Fibroblast of peridontal ligament (primary cell): Measurements from ENCODE around the gene OR5B17.
A peak's percentile ranks its signal among the peaks of the same experiment; 100 is the strongest.
"Not testable (repeated sequence)": the region's sequence is repeated elsewhere in the genome, so short reads cannot be mapped to it uniquely, and the experiment has no call there.

ENCODE experiments used
- DNase-seq: peaks from one replicate; pipeline ENCODE4 v3.0.0-alpha.2; 2010; ENCODE audit errors: extremely low read depth

OR5B17 gene

DNA sequence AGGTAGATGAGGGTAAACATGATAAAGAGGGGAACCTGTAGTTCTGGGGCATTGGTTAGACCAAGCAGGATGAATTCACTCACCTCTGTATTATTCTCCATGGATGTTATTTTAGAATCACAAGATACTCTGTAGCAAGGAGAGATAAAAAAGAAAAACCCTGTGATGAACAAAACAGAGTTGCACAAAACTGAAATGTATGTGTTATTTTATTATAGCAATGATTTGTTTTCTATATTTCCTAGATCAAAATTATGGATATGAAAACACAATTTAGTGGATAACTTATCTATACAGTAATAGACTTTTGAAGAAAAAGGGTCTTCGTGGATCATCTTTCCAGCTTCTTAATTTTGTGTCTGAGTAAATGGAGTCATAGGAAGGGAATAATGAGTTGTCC lies at the start of gene OR5B17:
OR5B17 (minus strand) TSS at position 101 of the 400 bp plus-strand sequence; CDS start at position 101, 0 bp downstream.
- no peak for DNase-seq

DNA sequence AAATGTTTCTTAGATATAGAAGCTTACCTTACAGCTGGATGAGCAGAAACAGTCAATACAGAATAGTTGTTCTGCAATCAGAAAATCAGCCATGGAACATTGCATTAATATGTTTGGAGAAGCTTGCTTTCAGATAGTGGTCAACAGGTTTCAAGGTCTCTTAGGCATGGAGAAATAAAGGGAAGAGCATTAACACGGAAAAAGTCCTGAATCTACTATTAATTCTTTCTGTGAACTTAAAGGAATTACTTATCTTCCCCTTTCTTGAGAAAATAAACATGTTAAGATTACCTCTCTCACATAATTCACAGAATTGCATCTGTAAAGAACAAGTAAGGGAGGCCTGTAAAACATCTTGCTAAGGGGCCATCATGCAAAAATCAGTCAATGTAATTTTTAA lies 47.9 kb upstream of the OR5B17 start, which contains the start of gene OR5B3:
OR5B3 (minus strand) TSS at position 101 of the 400 bp plus-strand sequence. CDS start 3,465 bp downstream, outside the sequence.
- no peak for DNase-seq

DNA sequence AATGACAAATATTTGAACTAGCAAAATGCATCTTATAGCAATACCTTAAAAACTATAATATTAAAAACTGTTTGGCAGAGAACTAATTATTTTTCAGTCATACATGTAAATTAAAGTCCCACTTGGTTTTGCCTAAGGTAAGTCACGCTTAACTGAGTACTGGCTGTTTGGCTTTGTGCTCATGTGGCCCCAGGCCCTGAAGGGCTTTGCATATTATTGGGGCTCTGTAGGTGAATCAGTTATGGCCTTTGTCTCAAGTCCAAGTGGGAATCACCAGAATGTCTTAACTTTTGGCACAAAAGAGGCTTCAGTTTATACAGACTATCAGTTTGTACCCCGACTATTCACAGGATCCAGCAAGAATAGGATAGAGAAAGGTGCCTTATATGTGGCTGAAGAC lies 40.8 kb upstream of the OR5B17 start:
- not testable (repeated sequence) for DNase-seq

DNA sequence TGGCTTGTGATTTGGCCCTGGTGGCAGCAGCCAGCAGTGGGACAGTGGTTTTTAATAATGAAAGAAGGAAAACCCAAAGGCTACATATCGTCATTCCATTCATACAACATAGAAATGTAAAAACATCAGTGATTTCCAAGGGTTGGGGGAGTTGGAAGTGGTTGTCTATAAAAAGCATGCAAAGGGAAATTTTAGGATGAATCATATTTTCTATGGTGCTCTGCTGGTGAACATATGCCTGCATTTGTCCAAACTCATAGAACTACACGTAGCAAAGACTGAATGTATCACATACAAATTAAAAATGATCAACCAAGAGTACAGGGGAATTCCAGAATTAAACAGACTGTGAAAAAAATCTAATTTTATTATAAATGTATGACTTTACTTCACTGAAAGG lies 36.7 kb upstream of the OR5B17 start:
- DNase-seq = no peak

DNA sequence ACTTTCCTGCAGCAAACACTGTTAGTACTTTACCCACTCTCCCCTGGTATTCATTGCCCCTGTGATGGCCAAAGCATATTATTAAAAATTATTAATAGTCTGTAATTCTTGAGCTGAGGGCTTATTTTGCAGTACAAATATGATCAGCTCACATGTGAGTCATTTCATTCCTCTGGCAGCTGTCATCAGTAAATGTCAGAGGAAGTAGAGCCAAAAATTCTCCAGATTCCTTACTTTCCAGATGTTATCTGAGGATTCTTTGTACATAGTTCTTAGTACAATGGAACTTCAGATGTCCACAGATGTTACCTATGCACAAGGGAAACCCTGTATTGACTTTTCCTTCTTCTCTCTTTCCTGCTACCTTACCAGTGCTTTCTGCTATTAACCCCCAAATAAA lies 35.3 kb upstream of the OR5B17 start:
- DNase-seq = peak; percentile 37

DNA sequence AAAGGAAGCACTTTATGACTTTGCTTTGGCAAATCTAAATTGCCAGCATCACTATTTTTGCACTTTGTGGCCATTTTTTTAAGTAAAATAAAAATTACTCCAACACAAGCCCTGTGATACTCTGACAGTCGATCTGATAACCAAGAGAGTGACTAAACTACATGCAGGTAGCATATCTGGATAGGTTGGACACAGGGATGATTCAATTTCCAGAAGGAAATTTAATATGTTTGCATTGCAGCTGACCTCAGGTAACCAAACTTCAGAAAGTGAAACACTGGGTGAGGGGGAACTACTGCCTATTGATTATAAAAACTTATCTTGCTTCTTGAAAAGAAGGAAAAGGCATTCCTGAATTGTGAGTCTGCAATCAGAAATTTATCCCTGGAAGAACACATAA lies 33.9 kb upstream of the OR5B17 start:
- no peak for DNase-seq

DNA sequence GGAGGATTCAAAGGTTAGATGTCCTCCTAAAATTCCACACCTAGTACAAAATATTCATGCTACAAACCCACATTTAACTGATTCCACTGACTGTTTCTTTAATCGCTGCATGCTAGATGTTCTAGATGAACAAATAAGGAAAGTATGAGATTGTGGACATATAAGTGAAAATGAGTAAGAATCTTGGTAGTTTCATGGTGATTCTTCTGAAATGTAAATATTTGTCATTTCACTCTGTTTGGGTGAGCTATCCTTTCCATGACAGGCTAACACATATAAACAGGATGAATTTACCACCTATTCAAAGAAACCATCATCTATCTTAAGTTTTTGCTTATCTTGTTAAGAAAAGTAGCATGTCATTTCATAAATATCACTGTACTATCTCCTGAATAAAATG lies 33.0 kb upstream of the OR5B17 start:
- peak; percentile 5 for DNase-seq

DNA sequence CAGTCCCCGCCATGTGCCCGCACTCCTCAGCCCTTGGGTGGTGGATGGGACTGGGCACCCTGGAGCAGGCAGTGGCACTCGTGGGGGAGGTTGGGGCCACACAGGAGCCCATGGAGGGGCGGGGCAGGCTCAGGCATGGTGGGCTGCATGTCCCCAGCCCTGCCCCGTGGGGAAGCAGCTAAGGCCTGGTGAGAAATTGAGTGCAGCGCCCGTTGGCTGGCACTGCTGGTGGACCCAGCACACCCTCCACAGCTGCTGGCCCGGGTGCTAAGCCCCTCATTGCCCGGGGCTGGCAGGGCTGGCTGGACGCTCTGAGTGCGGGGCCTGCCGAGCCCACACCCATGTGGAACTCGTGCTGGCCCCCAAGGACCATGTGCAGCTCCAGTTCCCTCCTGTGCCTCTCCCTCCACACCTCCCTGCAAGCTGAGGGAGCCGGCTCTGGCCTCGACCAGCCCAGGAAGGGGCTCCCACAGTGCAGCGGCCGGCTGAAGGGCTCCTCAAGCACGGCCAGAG lies 31.7 kb upstream of the OR5B17 start:
- no peak for DNase-seq

DNA sequence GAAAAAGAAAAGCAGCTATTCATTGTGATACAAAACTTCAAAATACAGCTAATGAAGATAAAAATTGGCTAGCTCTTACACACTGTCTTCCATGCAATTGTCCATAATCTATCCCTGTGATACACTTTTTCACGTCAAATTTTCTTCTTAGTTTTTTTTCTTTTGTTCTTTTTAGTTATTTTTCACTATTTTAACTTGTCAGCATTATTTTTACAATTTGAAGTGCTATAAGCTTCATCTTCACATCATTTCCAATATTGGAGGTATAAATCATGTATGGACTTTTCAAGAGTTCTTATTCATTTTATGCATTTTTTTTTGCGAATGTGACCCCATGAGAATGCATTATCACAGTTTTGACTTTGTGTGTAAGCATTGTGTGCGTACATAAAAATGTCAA lies 4.1 kb downstream of the OR5B17 start:
- DNase-seq = no peak

DNA sequence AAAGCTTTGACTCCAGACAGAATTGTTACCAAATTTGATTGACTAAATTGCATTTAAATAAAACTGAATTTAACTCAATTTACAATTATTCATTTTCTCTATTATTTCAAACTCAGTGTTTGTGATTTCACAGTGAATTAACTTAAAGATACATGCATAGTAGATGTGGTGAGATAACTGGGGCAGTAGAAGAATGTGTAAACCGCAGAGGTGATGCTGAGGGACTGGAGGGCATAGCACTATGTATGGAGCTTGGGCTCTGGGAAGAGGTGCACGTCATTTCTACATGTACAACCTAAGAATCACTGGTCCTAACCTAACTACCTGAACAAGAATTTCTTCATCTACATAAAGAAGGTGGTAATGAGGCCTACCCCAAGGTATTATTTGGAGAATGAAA lies 13.7 kb downstream of the OR5B17 start:
- DNase-seq = no peak

DNA sequence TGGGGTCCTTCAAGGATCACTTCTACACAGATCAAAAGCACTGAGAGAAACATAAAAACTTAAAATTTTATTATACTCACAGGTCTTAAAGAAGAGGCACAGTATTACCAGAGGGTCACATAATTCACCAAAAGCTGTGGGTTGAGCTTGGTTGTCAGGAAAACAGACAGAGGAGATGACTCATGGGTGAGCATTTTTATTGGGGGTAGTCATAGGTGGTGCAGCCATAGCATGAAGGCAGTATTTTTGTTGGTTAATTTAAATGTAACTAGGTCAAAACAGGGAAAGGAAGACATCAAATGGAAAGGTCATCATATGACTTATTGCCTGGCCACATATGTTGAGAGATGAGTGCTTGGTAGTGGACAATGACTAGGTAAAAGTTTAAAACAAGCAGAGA lies 24.2 kb downstream of the OR5B17 start:
- peak; percentile 63 for DNase-seq

DNA sequence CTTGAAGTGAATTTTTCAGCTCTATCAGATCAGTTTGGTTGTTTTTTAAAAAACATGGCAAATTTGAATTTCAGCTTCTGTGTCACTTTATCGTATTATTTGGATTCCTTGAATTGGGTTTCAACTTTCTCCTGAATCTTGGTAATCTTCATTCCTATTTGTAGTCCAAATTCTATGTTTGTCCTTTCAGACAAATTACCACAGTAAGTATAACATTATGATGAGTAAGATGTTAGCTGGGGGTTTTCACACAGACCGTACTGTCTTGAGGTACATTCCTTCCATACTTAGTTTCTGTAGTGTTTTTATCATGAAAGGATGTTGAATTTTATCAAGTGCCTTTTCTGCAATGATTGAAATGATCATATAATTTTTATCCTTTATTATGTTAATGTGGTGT lies 28.0 kb downstream of the OR5B17 start:
- DNase-seq = peak; percentile 2

DNA sequence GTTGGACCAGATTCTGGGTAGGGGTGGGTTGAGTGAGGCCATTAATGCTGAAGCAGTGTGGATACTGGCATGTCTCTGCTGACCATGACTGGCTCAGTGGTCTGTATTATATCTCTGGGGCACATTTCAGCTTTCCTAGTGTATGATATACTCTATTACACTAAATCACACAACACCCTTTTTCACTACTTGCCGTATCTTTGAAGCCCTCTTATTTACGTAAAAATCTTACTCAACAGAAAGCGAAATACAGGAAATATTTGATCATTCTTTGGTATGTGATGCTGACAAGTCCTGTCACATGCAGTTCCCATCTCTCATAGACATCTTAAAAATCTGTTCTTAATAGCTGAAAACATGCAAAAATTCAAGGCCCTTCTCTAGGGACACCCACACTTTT lies 40.3 kb downstream of the OR5B17 start:
- no peak for DNase-seq

DNA sequence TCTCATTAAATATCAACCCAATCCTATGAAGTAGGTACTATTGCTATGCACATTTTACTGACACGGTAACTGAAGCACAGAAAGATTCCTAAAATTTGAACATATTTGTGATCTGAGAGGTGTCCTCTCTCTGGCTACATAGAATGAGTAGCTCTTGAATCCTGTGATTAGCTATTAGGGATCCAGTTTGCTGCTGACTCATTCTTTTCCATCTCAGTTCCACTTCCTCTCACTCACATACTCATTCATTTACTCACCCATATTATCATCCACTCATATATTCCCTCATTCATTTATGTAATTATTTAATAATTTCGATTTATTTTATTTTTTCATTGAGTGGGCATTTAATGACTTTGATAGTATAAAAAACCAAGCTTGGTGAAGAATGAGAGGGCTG lies 42.7 kb downstream of the OR5B17 start:
- no peak for DNase-seq
